Hepatocyte (in vitro differentiated cells): ENCODE results near the gene PIWIL1. TPM values are rescaled to one million over a fixed set of nuclear protein-coding genes. Genes with fewer than 3 reads are reported as not detected.

Experiments used
- DNase-seq: peaks from one replicate; pipeline ENCODE4 v3.0.0-alpha.2; 2016; ENCODE audit warnings: low spot score
- H2AFZ ChIP-seq: fragments of 200-600 bp; sonication (generic); 2 replicates; pipeline ENCODE4 v1.6.0; 2016; ENCODE audit warnings: antibody characterized with exemption, mild to moderate bottlenecking
- H3K27ac ChIP-seq: fragments of 200-600 bp; sonication (generic); 2 replicates; pipeline ENCODE4 v1.5.1; 2016; ENCODE audit warnings: mild to moderate bottlenecking
- H3K27me3 ChIP-seq: fragments of 200-600 bp; sonication (generic); 2 replicates; pipeline ENCODE4 v1.6.1; 2016
- H3K36me3 ChIP-seq: fragments of 200-600 bp; sonication (generic); replicated peaks from 2 replicates; pipeline ENCODE4 v1.5.1; 2016; ENCODE audit warnings: low read depth; ENCODE audit not compliant: insufficient read depth
- H3K4me1 ChIP-seq: fragments of 200-600 bp; sonication (generic); 2 replicates; pipeline ENCODE4 v1.5.1; 2016; ENCODE audit warnings: mild to moderate bottlenecking, moderate library complexity; ENCODE audit not compliant: insufficient read depth
- H3K4me2 ChIP-seq: fragments of 200-600 bp; sonication (generic); 2 replicates; pipeline ENCODE4 v1.6.0; 2016
- H3K4me3 ChIP-seq: fragments of 200-600 bp; sonication (generic); 2 replicates; pipeline ENCODE4 v1.5.1; 2016; ENCODE audit warnings: mild to moderate bottlenecking
- H3K79me2 ChIP-seq: fragments of 200-600 bp; sonication (generic); 2 replicates; pipeline ENCODE4 v1.6.0; 2017; ENCODE audit warnings: mild to moderate bottlenecking
- H3K9me2 ChIP-seq: fragments of 200-600 bp; sonication (generic); replicated peaks from 2 replicates; pipeline ENCODE4 v1.6.0; 2017; ENCODE audit warnings: mild to moderate bottlenecking; ENCODE audit not compliant: insufficient read depth
- H3K9me3 ChIP-seq: fragments of 200-600 bp; sonication (generic); 2 replicates; pipeline ENCODE4 v1.5.1; 2016; ENCODE audit warnings: low read depth, mild to moderate bottlenecking
- H4K20me1 ChIP-seq: fragments of 200-600 bp; sonication (generic); 2 replicates; pipeline ENCODE4 v1.6.0; 2016; ENCODE audit warnings: mild to moderate bottlenecking; ENCODE audit not compliant: insufficient read depth, poor library complexity, severe bottlenecking
- CTCF ChIP-seq: fragments of 200-600 bp; sonication (generic); IDR thresholded peaks from 2 replicates; pipeline ENCODE4 v1.5.1; 2016; ENCODE audit warnings: antibody characterized with exemption, mild to moderate bottlenecking; ENCODE audit not compliant: poor library complexity
- EZH2 ChIP-seq: fragments of 200-600 bp; sonication (generic); IDR thresholded peaks from 2 replicates; pipeline ENCODE4 v1.6.1; 2016; ENCODE audit warnings: antibody characterized with exemption, mild to moderate bottlenecking, borderline replicate concordance
- EZH2phosphoT487 ChIP-seq: fragments of 200-600 bp; sonication (generic); IDR thresholded peaks from one replicate; pipeline ENCODE4 v1.6.1; 2018; ENCODE audit warnings: antibody characterized with exemption, mild to moderate bottlenecking, low read depth, moderate library complexity; ENCODE audit not compliant: unreplicated experiment, severe bottlenecking
- WGBS: methylation state at CpG from one replicate; pipeline ENCODE4 v1.1.6; 2016; ENCODE audit warnings: low lambda C conversion rate; ENCODE audit errors: missing lambda C conversion rate; 5-methylcytosine and 5-hydroxymethylcytosine counted together
- polyA plus RNA-seq: library from polyadenylated mRNA; unstranded; fragments of >200 nt; fragmentation: Nextera tagmentation; extraction: Ambion mirVana; gene quantifications from 2 replicates; pipeline ENCODE4 v1.2.1, GENCODE V29; 2016
- total RNA-seq: library from RNA; depleted of rRNA; stranded (reverse); fragments of >200 nt; gene quantifications from 2 replicates; pipeline ENCODE4 v1.2.3, GENCODE V29; 2014

The PIWIL1 gene
- total and polyA plus RNA-seq, 2 experiments from 2014 or later, result not detected

- Histone ChIP-seq H2AFZ (no peak overlapping the region), H3K4me1 (peaks cover 5% of the 10 kb centered on the region), H3K36me3 (no peaks in the 10 kb centered on the region), H3K27me3 (peaks cover 7% of the 10 kb centered on the region), H3K79me2 (no peaks in the 10 kb centered on the region), H3K4me2 (no peak overlapping the region), H3K9me2 (no peaks in the 10 kb centered on the region), H3K9me3 (no peaks in the 10 kb centered on the region), H4K20me1 (no peaks in the 10 kb centered on the region), H3K27ac (no peak overlapping the region), H3K4me3 (no peak overlapping the region)
- 84% methylated on average over 2 of the region's 2 CpGs for WGBS
- TF ChIP-seq CTCF (no peak), EZH2 (no peak), EZH2phosphoT487 (no peak)
- DNase-seq, result no peak
These were observed 29.3 kb downstream of the PIWIL1 start for GRCh38 chr12:130367003-130367402.

GRCh38 chr12:130367523-130367922, 29.8 kb downstream of the PIWIL1 start:
- no peak overlapping the region for H2AFZ ChIP-seq
- H3K79me2 ChIP-seq, result no peaks in the 10 kb centered on the region
- peaks cover 7% of the 10 kb centered on the region for H3K27me3 ChIP-seq
- H3K4me2 ChIP-seq, result no peak overlapping the region
- DNase-seq, result no peak
- H3K27ac ChIP-seq, result no peak overlapping the region
- TF ChIP-seq CTCF (no peak), EZH2phosphoT487 (no peak), EZH2 (no peak)
- 93% methylated on average over 13 of the region's 13 CpGs for WGBS
- no peaks in the 10 kb centered on the region for H4K20me1 ChIP-seq
- no peaks in the 10 kb centered on the region for H3K36me3 ChIP-seq
- H3K4me3 ChIP-seq, result no peak overlapping the region
- H3K9me2 ChIP-seq, result no peaks in the 10 kb centered on the region
- peaks cover 5% of the 10 kb centered on the region for H3K4me1 ChIP-seq
- H3K9me3 ChIP-seq, result no peaks in the 10 kb centered on the region

GRCh38 chr12:130369816-130370215, 32.1 kb downstream of the PIWIL1 start:
- Histone ChIP-seq H4K20me1 (no peaks in the 10 kb centered on the region), H3K27ac (no peak overlapping the region), H3K79me2 (no peaks in the 10 kb centered on the region), H3K4me1 (peaks cover 3% of the 10 kb centered on the region), H3K9me3 (no peaks in the 10 kb centered on the region), H3K36me3 (no peaks in the 10 kb centered on the region), H3K4me2 (no peak overlapping the region), H3K9me2 (no peaks in the 10 kb centered on the region), H3K27me3 (peaks cover 14% of the 10 kb centered on the region), H2AFZ (no peak overlapping the region), H3K4me3 (no peak overlapping the region)
- no peak for TF ChIP-seq EZH2phosphoT487
- TF ChIP-seq CTCF, result no peak
- no peak for TF ChIP-seq EZH2
- no peak for DNase-seq
- WGBS, result 91% methylated on average over 4 of the region's 4 CpGs

- Histone ChIP-seq H2AFZ (no peak overlapping the region), H3K36me3 (no peaks in the 10 kb centered on the region), H3K9me2 (no peaks in the 10 kb centered on the region), H3K4me1 (no peaks in the 10 kb centered on the region), H3K9me3 (no peaks in the 10 kb centered on the region), H3K27me3 (peaks cover 14% of the 10 kb centered on the region), H3K27ac (no peak overlapping the region), H4K20me1 (no peaks in the 10 kb centered on the region), H3K4me3 (no peak overlapping the region), H3K79me2 (no peaks in the 10 kb centered on the region), H3K4me2 (no peak overlapping the region)
- DNase-seq, result no peak
- TF ChIP-seq EZH2phosphoT487 (no peak), CTCF (no peak), EZH2 (no peak)
- WGBS, result 26% methylated on average over 5 of the region's 5 CpGs
These were observed 33.6 kb downstream of the PIWIL1 start for GRCh38 chr12:130371296-130371695.
